Esophagus muscularis mucosa (tissue), 4 donors: ENCODE results near the gene CDH4. TPM values are rescaled to one million over a fixed set of nuclear protein-coding genes. Genes with fewer than 3 reads are reported as not detected.

Experiments used
- DNase-seq: peaks from one replicate; pipeline ENCODE4 v3.0.0-alpha.2; 2017; ENCODE audit errors: extremely low spot score
- H3K27ac ChIP-seq, 4 donors: fragments of 200-600 bp; sonication (generic); replicated peaks in 1 of 4; 1 replicate in 3 of 4; 2 replicates in 1 of 4; pipeline ENCODE4 v1.5.1; 2016 to 2019; ENCODE audit warnings: mild to moderate bottlenecking in 1 of 4
- H3K27me3 ChIP-seq, 4 donors: fragments of 200-600 bp; sonication (generic); one replicate each; pipeline versions ENCODE4 v1.5.1 to v1.6.0; 2016 to 2019
- H3K36me3 ChIP-seq, 4 donors: fragments of 200-600 bp; sonication (generic); one replicate each; pipeline ENCODE4 v1.5.1; 2016 to 2019
- H3K4me1 ChIP-seq, 4 donors: fragments of 200-600 bp; sonication (generic); one replicate each; pipeline ENCODE4 v1.5.1; 2016 to 2019
- H3K4me3 ChIP-seq, 4 donors: fragments of 200-600 bp; sonication (generic); 1 replicate in 2 of 4; 2 replicates in 2 of 4; pipeline ENCODE4 v1.5.1; 2016 to 2019; ENCODE audit warnings: mild to moderate bottlenecking in 4 of 4, moderate library complexity in 1 of 4
- H3K9me3 ChIP-seq, 4 donors: fragments of 200-600 bp; sonication (generic); 1 replicate in 3 of 4; 2 replicates in 1 of 4; pipeline ENCODE4 v1.5.1; 2016 to 2019
- CTCF ChIP-seq, 3 experiments: fragments of 200-600 bp in 2 of 3; fragments of 450-650 bp in 1 of 3; sonication (generic) in 2 of 3; IDR thresholded peaks; one replicate each; pipeline ENCODE4 v1.5.1; 2017 to 2019; ENCODE audit warnings: antibody characterized with exemption in 3 of 3, mild to moderate bottlenecking in 2 of 3, moderate library complexity in 1 of 3
- EP300 ChIP-seq: sonication (generic); formaldehyde crosslinking; IDR thresholded peaks from one replicate; pipeline ENCODE4 v1.6.1; 2017; ENCODE audit warnings: antibody characterized with exemption
- POLR2A ChIP-seq: fragments of 450-650 bp; IDR thresholded peaks from one replicate; pipeline ENCODE4 v1.6.1; 2017; ENCODE audit warnings: antibody characterized with exemption, moderate library complexity, mild to moderate bottlenecking, low read depth
- POLR2AphosphoS5 ChIP-seq, 2 donors: sonication (generic); formaldehyde crosslinking; IDR thresholded peaks; one replicate each; pipeline ENCODE4 v1.6.1; 2017; ENCODE audit warnings: antibody characterized with exemption in 2 of 2
- WGBS: methylation state at CpG from one replicate; pipeline ENCODE4 v1.1.5; 2018; 5-methylcytosine and 5-hydroxymethylcytosine counted together
- intact Hi-C: fragments of 100-400 bp; cut with DNase I; formaldehyde crosslinking; loops from one replicate; pipeline ENCODE4 v1.15.1; 2023
- total RNA-seq, 4 donors: library from RNA; depleted of rRNA; stranded (reverse); fragments of >200 nt; gene quantifications; one replicate each; pipeline versions ENCODE4 v1.1.0 to v1.2.1, GENCODE V29; 2016

CDH4 gene
- total RNA-seq, 4 donors from 2014 or later = 0.42 to 1.3 (median 0.48) TPM

- intact Hi-C loops = no loop called here
- no peak for TF ChIP-seq EP300
- no peak for TF ChIP-seq POLR2A
- TF ChIP-seq CTCF (IDR thresholded peaks at IDR 0.05) = no peak
- TF ChIP-seq POLR2AphosphoS5 (IDR thresholded peaks at IDR 0.05) = no peak
- DNase-seq = no peak
- Histone ChIP-seq H3K27me3 (peaks cover 0 to 17% (median 4%) of the 10 kb centered on the region in 4 donors), H3K36me3 (no peaks in the 10 kb centered on the region), H3K27ac (no peak overlapping the region), H3K4me1 (no peaks in the 10 kb centered on the region), H3K4me3 (no peak overlapping the region), H3K9me3 (no peaks in the 10 kb centered on the region)
- WGBS = 66% methylated on average over 6 of the region's 6 CpGs
Measured at GRCh38 chr20:61445138-61445537, 193.1 kb downstream of the CDH4 start.

DNA sequence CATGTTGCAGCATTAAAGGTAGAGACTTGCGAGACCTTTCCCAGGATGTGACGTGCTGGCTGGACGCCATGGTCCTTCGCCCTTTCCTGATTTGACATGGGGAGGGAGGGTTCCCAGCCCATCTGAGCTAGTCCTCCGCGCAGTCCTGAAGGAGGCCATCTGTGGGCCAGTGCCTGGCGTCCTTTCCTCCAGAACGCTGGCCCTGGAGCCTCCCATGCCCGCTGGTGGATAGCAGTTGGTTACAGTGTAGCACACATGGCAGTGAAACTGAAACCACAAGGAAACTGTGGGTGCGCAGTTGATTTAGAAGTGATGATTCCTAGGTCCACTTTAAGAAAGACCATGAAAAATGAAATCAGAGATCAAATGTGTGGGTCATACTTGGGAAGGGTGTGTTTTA lies 193.7 kb downstream of the CDH4 start:
- H3K27me3 ChIP-seq = peaks cover 0 to 19% (median 4%) of the 10 kb centered on the region in 4 donors
- no peak overlapping the region for H3K4me3 ChIP-seq
- H3K27ac ChIP-seq = no peak overlapping the region
- WGBS = 94% methylated on average over 10 of the region's 10 CpGs
- no peaks in the 10 kb centered on the region for H3K4me1 ChIP-seq
- no peak for TF ChIP-seq EP300
- no peak for TF ChIP-seq POLR2AphosphoS5 (IDR thresholded peaks at IDR 0.05)
- no peak for TF ChIP-seq CTCF (IDR thresholded peaks at IDR 0.05)
- TF ChIP-seq POLR2A = no peak
- DNase-seq = no peak
- H3K9me3 ChIP-seq = no peaks in the 10 kb centered on the region
- intact Hi-C loops = no loop called here
- no peaks in the 10 kb centered on the region for H3K36me3 ChIP-seq

DNA sequence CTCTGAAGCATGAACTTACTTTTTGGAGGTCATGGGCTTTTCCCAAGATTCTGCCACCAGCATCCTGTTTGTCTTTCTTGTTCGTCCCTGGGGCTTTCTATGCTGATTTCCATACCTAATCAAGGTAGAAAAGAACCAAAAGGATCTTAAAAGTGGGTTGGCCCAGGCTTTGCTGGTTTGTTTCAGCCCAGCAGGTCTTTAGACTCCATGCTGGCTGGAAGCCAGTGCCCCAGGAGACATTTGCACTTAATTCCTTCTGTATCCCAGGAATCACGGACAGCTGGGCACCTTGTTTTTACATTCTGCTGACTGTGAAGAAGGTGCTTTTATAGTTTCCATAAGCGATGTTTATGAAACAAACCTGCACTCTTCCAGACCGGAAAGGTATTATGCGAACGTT lies 195.9 kb downstream of the CDH4 start:
- H3K4me3 ChIP-seq = no peak overlapping the region
- no peaks in the 10 kb centered on the region for H3K36me3 ChIP-seq
- H3K4me1 ChIP-seq = no peaks in the 10 kb centered on the region
- 34% methylated on average over 6 of the region's 6 CpGs for WGBS
- DNase-seq = no peak
- H3K27ac ChIP-seq = no peak overlapping the region
- peaks cover 0 to 32% (median 4%) of the 10 kb centered on the region in 4 donors for H3K27me3 ChIP-seq
- H3K9me3 ChIP-seq = no peaks in the 10 kb centered on the region
- intact Hi-C loops = no loop called here
- TF ChIP-seq POLR2AphosphoS5 (IDR thresholded peaks at IDR 0.05) = no peak
- no peak for TF ChIP-seq EP300

- intact Hi-C loops = no loop called here
- H3K9me3 ChIP-seq = no peaks in the 10 kb centered on the region
- WGBS = 78% methylated on average over 13 of the region's 13 CpGs
- no peak overlapping the region for H3K4me3 ChIP-seq
- no peak for DNase-seq
- no peak overlapping the region for H3K27ac ChIP-seq
- peaks cover 0 to 32% (median 4%) of the 10 kb centered on the region in 4 donors for H3K27me3 ChIP-seq
- no peak for TF ChIP-seq CTCF (IDR thresholded peaks at IDR 0.05)
- TF ChIP-seq POLR2A = no peak
- TF ChIP-seq POLR2AphosphoS5 (IDR thresholded peaks at IDR 0.05) = no peak
- no peak for TF ChIP-seq EP300
- H3K36me3 ChIP-seq = no peaks in the 10 kb centered on the region
- no peaks in the 10 kb centered on the region for H3K4me1 ChIP-seq
Measured at GRCh38 chr20:61448386-61448785, 196.3 kb downstream of the CDH4 start.

DNA sequence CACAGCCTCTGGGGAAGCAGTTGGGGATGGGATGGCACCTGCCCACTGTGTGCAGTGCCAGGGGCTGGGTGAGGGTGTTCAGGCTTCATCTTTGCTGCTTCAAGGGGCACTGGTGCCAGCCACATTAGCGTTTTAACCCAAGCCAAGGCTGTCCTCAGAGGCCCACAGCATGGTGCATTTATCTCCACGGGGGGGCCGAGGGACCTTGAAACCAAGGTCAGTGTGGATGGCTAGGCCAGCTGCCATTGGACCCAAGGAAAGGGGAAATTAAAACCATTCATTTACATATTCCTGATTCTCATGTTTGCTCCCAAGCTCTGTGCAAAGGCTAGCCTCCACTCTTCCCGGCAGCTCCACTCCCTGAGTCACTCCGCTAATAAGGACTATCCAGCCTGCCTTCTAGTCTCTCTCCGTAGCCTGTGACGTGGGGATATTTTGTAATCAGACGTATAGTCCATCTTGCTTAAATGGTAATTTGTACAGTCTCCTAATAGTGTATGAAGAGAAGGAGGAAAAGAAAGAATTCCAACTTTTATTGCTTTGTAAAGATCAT lies 197.1 kb downstream of the CDH4 start:
- no peaks in the 10 kb centered on the region for H3K9me3 ChIP-seq
- peaks cover 0 to 32% (median 4%) of the 10 kb centered on the region in 4 donors for H3K27me3 ChIP-seq
- H3K27ac ChIP-seq = no peak overlapping the region
- WGBS = 81% methylated on average over 8 of the region's 8 CpGs
- TF ChIP-seq POLR2AphosphoS5 (IDR thresholded peaks at IDR 0.05) (no peak), CTCF (IDR thresholded peaks at IDR 0.05) (no peak), EP300 (no peak), POLR2A (no peak)
- no peaks in the 10 kb centered on the region for H3K36me3 ChIP-seq
- DNase-seq = no peak
- no peaks in the 10 kb centered on the region for H3K4me1 ChIP-seq
- H3K4me3 ChIP-seq = no peak overlapping the region
- intact Hi-C loops = no loop called here
